Esophagus squamous epithelium (tissue), 5 donors: ENCODE results near the gene TNNT1. TPM values are rescaled to one million over a fixed set of nuclear protein-coding genes. Genes with fewer than 3 reads are reported as not detected.

Experiments
- DNase-seq: peaks from one replicate; lab custom pipeline; 2025; lab: John Stamatoyannopoulos, UW
- H3K27ac ChIP-seq, 4 donors: fragments of 200-600 bp; sonication (generic); one replicate each; pipeline ENCODE4 v1.5.1; 2016 to 2019; ENCODE audit warnings: mild to moderate bottlenecking in 1 of 4
- H3K27me3 ChIP-seq, 4 donors: fragments of 200-600 bp; sonication (generic); 1 replicate in 3 of 4; 2 replicates in 1 of 4; pipeline versions ENCODE4 v1.5.1 to v1.6.0; 2017 to 2021; ENCODE audit warnings: antibody characterized with exemption in 1 of 4
- H3K36me3 ChIP-seq, 3 donors: fragments of 200-600 bp; sonication (generic); one replicate each; pipeline ENCODE4 v1.5.1; 2016 to 2019
- H3K4me1 ChIP-seq, 3 donors: fragments of 200-600 bp; sonication (generic); one replicate each; pipeline ENCODE4 v1.5.1; 2017 to 2019
- H3K4me3 ChIP-seq, 4 donors: fragments of 200-600 bp; sonication (generic); 1 replicate in 3 of 4; 2 replicates in 1 of 4; pipeline ENCODE4 v1.5.1; 2016 to 2019; ENCODE audit warnings: mild to moderate bottlenecking in 2 of 4, moderate library complexity in 1 of 4
- H3K9me3 ChIP-seq, 3 donors: fragments of 200-600 bp; sonication (generic); one replicate each; pipeline ENCODE4 v1.5.1; 2016 to 2019
- CTCF ChIP-seq, 6 experiments: fragments of 450-650 bp in 4 of 6; fragments of 200-600 bp in 2 of 6; sonication (generic) in 2 of 6; IDR thresholded peaks; one replicate each; pipeline ENCODE4 v1.5.1; 2016 to 2019; ENCODE audit warnings: antibody characterized with exemption in 6 of 6, mild to moderate bottlenecking in 4 of 6, moderate library complexity in 4 of 6
- POLR2A ChIP-seq, 4 donors: fragments of 450-650 bp; IDR thresholded peaks; one replicate each; pipeline ENCODE4 v1.6.1; 2017; ENCODE audit warnings: antibody characterized with exemption in 4 of 4, mild to moderate bottlenecking in 4 of 4, moderate library complexity in 3 of 4
- WGBS, 2 donors: methylation state at CpG; one replicate each; pipeline ENCODE4 v1.1.5; 2018; 5-methylcytosine and 5-hydroxymethylcytosine counted together
- intact Hi-C: fragments of 100-400 bp; cut with DNase I; formaldehyde crosslinking; loops from one replicate; pipeline ENCODE4 v1.15.0; 2022
- total RNA-seq, 4 donors: library from RNA; depleted of rRNA; stranded (reverse); fragments of >200 nt; gene quantifications; one replicate each; pipeline ENCODE4 v1.1.0, GENCODE V29; 2016
- donor health status: DM: yes; HTN: yes; CAD: no.

The TNNT1 gene
- total RNA-seq, 4 donors from 2014 or later = 3.3 to 23.1 (median 6.2) TPM

GRCh38 chr19:55133639-55134444 is 15.2 kb downstream of the TNNT1 start:
- Histone ChIP-seq H3K4me1 (no peaks in the 10 kb centered on the region), H3K27me3 (peaks cover 0 to 77% (median 0%) of the 10 kb centered on the region in 4 donors), H3K4me3 (no peak overlapping the region), H3K9me3 (no peaks in the 10 kb centered on the region), H3K27ac (no peak overlapping the region), H3K36me3 (no peaks in the 10 kb centered on the region)
- intact Hi-C loops = no loop called here
- no peak for DNase-seq
- TF ChIP-seq CTCF (IDR thresholded peaks at IDR 0.05) (no peak), POLR2A (IDR thresholded peaks at IDR 0.05) (no peak)
- WGBS, 2 donors = 61 to 63% methylated on average over 14 to 18 of the region's 25 CpGs

GRCh38 chr19:55132453-55133129 is 16.4 kb downstream of the TNNT1 start:
- H3K9me3 ChIP-seq = no peaks in the 10 kb centered on the region
- TF ChIP-seq CTCF (IDR thresholded peaks at IDR 0.05) = no peak
- TF ChIP-seq POLR2A (IDR thresholded peaks at IDR 0.05) = no peak
- no peak for DNase-seq
- WGBS, 2 donors = 59 to 76% methylated on average over 5 to 8 of the region's 14 CpGs
- no peak overlapping the region for H3K27ac ChIP-seq
- H3K27me3 ChIP-seq = peaks cover 0 to 65% (median 0%) of the 10 kb centered on the region in 4 donors
- no peaks in the 10 kb centered on the region for H3K4me1 ChIP-seq
- no peak overlapping the region for H3K4me3 ChIP-seq
- intact Hi-C loops = no loop called here
- H3K36me3 ChIP-seq = no peaks in the 10 kb centered on the region

- Histone ChIP-seq H3K27ac (no peak overlapping the region), H3K4me3 (no peak overlapping the region), H3K9me3 (no peaks in the 10 kb centered on the region), H3K36me3 (no peaks in the 10 kb centered on the region), H3K27me3 (peaks cover 0 to 54% (median 0%) of the 10 kb centered on the region in 4 donors), H3K4me1 (no peaks in the 10 kb centered on the region)
- DNase-seq = no peak
- TF ChIP-seq CTCF (IDR thresholded peaks at IDR 0.05) (no peak), POLR2A (IDR thresholded peaks at IDR 0.05) (no peak)
- intact Hi-C loops = no loop called here
- WGBS, 2 donors = 71 to 85% methylated on average over 15 to 16 of the region's 16 CpGs
Measured at GRCh38 chr19:55131421-55131820, 17.6 kb downstream of the TNNT1 start.

- 67 to 89% methylated on average over 14 of the region's 14 CpGs for WGBS, 2 donors
- H3K4me1 ChIP-seq = peaks cover 16 to 39% (median 26%) of the 10 kb centered on the region in 3 donors
- H3K27ac ChIP-seq = peak overlapping the region in 1 of 4 donors; percentile 99
- H3K36me3 ChIP-seq = no peaks in the 10 kb centered on the region
- TF ChIP-seq POLR2A (IDR thresholded peaks at IDR 0.05) (no peak), CTCF (IDR thresholded peaks at IDR 0.05) (no peak)
- peaks cover 0 to 12% (median 0%) of the 10 kb centered on the region in 4 donors for H3K27me3 ChIP-seq
- no peak overlapping the region for H3K4me3 ChIP-seq
- intact Hi-C loops = no loop called here
- no peak for DNase-seq
- H3K9me3 ChIP-seq = no peaks in the 10 kb centered on the region
Measured at GRCh38 chr19:55119053-55119452, 30.0 kb downstream of the TNNT1 start.
